ENCODE data around the gene TKT.

GRCh38 chr3:53256704-53257055, 858 bp upstream of the TKT start:
- TF ChIP-seq POLR2A (IDR thresholded peaks at IDR 0.05; ENCODE audit: low read depth, low read length) = no peak
- no peak for TF ChIP-seq TAF1 (IDR thresholded peaks at IDR 0.05; ENCODE audit: borderline replicate concordance, low read depth, low read length)
- TF ChIP-seq POLR2AphosphoS5 (IDR thresholded peaks at IDR 0.05; ENCODE audit: low read depth, low read length) = no peak
